ENCODE measurements around the gene MDM4. TPM values are rescaled to one million over a fixed set of nuclear protein-coding genes. Genes with fewer than 3 reads are reported as not detected.

The MDM4 gene
- total RNA-seq, 1 donor from 2014 or later = 41.1 TPM

DNA sequence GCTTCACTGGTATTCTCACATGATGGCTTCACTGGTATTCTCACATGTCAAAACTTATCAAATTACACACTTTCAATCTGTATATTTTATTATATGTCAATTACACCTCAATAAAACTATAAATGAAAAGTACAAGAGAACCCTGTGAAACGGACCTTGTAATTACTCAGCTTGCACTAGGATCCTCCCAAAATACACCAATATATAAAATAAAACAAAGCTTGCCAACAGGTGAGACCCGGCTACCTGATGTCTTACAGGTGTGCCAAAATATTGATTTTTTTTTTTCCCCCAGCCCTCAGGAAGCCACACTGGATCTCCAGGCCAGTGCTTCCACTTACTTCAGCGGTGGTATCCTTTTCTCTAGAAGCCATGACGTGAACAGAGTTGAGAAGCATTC is 44.5 kb upstream of the MDM4 start:
- no peak overlapping the region for H3K4me3 ChIP-seq (ENCODE audit: insufficient read depth, low read depth, low read length)
- no peaks in the 10 kb centered on the region for H3K79me2 ChIP-seq (ENCODE audit: insufficient read depth, low read length)
- H3K27ac ChIP-seq (ENCODE audit: low read depth, low read length) = no peak overlapping the region
- peaks cover 24% of the 10 kb centered on the region for H3K36me3 Mint-ChIP-seq (ENCODE audit: low read depth, unreplicated experiment)
- H3K4me3 Mint-ChIP-seq (ENCODE audit: unreplicated experiment) = no peak overlapping the region
- no peak for DNase-seq (ENCODE audit: low read depth)
- no peaks in the 10 kb centered on the region for H3K9me3 Mint-ChIP-seq (ENCODE audit: unreplicated experiment)
- H3K27me3 ChIP-seq (ENCODE audit: insufficient read depth, low read length) = peaks cover 4% of the 10 kb centered on the region
- H3K36me3 ChIP-seq (ENCODE audit: insufficient read depth, low read length) = no peaks in the 10 kb centered on the region
- no peak overlapping the region for H3K4me2 ChIP-seq (ENCODE audit: low read length)
- H3K27ac Mint-ChIP-seq (ENCODE audit: unreplicated experiment) = no peak overlapping the region
- no peak for FAIRE-seq
- peaks cover 9% of the 10 kb centered on the region for H4K20me1 ChIP-seq (ENCODE audit: insufficient read depth, low read length)
- TF ChIP-seq EZH2 (IDR thresholded peaks at IDR 0.05; ENCODE audit: insufficient read depth, low read length) = no peak
- TF ChIP-seq CTCF (IDR thresholded peaks at IDR 0.05; ENCODE audit: insufficient read depth, low read depth, low read length) = no peak
- peaks cover 36% of the 10 kb centered on the region for H3K4me1 Mint-ChIP-seq (ENCODE audit: low read depth, unreplicated experiment)
- H3K4me1 ChIP-seq (ENCODE audit: insufficient read depth, low read length) = no peaks in the 10 kb centered on the region
- H3K9ac ChIP-seq (ENCODE audit: low read length) = no peak overlapping the region
- no peak overlapping the region for H2AFZ ChIP-seq (ENCODE audit: low read depth, low read length)
- no peaks in the 10 kb centered on the region for H3K9me3 ChIP-seq (ENCODE audit: insufficient read depth, low read depth, low read length)
- H3K27me3 Mint-ChIP-seq (ENCODE audit: low read depth, unreplicated experiment) = peaks cover 1% of the 10 kb centered on the region

- Histone ChIP-seq H3K9ac (ENCODE audit: low read length) (no peak overlapping the region), H3K79me2 (ENCODE audit: insufficient read depth, low read length) (no peaks in the 10 kb centered on the region), H3K4me3 (ENCODE audit: insufficient read depth, low read depth, low read length) (no peak overlapping the region), H4K20me1 (ENCODE audit: insufficient read depth, low read length) (peaks cover 11% of the 10 kb centered on the region), H3K4me1 (ENCODE audit: insufficient read depth, low read length) (peaks cover 5% of the 10 kb centered on the region), H3K27me3 (ENCODE audit: insufficient read depth, low read length) (peaks cover 4% of the 10 kb centered on the region), H3K9me3 (ENCODE audit: insufficient read depth, low read depth, low read length) (no peaks in the 10 kb centered on the region), H3K36me3 (ENCODE audit: insufficient read depth, low read length) (no peaks in the 10 kb centered on the region), H3K4me2 (ENCODE audit: low read length) (no peak overlapping the region), H3K27ac (ENCODE audit: low read depth, low read length) (no peak overlapping the region), H2AFZ (ENCODE audit: low read depth, low read length) (no peak overlapping the region)
- Mint-ChIP-seq H3K4me3 (ENCODE audit: unreplicated experiment) (no peak overlapping the region), H3K27ac (ENCODE audit: unreplicated experiment) (no peak overlapping the region), H3K4me1 (ENCODE audit: low read depth, unreplicated experiment) (peaks cover 39% of the 10 kb centered on the region), H3K27me3 (ENCODE audit: low read depth, unreplicated experiment) (peaks cover 1% of the 10 kb centered on the region), H3K36me3 (ENCODE audit: low read depth, unreplicated experiment) (peaks cover 26% of the 10 kb centered on the region), H3K9me3 (ENCODE audit: unreplicated experiment) (no peaks in the 10 kb centered on the region)
- FAIRE-seq = no peak
- TF ChIP-seq CTCF (IDR thresholded peaks at IDR 0.05; ENCODE audit: insufficient read depth, low read depth, low read length) = no peak
- DNase-seq (ENCODE audit: low read depth) = no peak
Observed at GRCh38 chr1:204472660-204473059, 43.5 kb upstream of the MDM4 start.

GRCh38 chr1:204473400-204473965 is 42.7 kb upstream of the MDM4 start:
- H3K36me3 Mint-ChIP-seq (ENCODE audit: low read depth, unreplicated experiment) = peaks cover 22% of the 10 kb centered on the region
- Histone ChIP-seq H3K4me2 (ENCODE audit: low read length) (no peak overlapping the region), H3K36me3 (ENCODE audit: insufficient read depth, low read length) (no peaks in the 10 kb centered on the region), H3K9me3 (ENCODE audit: insufficient read depth, low read depth, low read length) (no peaks in the 10 kb centered on the region), H3K9ac (ENCODE audit: low read length) (no peak overlapping the region), H4K20me1 (ENCODE audit: insufficient read depth, low read length) (peaks cover 20% of the 10 kb centered on the region), H3K27ac (ENCODE audit: low read depth, low read length) (no peak overlapping the region), H3K27me3 (ENCODE audit: insufficient read depth, low read length) (peaks cover 8% of the 10 kb centered on the region), H3K4me3 (ENCODE audit: insufficient read depth, low read depth, low read length) (no peak overlapping the region), H3K4me1 (ENCODE audit: insufficient read depth, low read length) (peaks cover 6% of the 10 kb centered on the region), H2AFZ (ENCODE audit: low read depth, low read length) (no peak overlapping the region), H3K79me2 (ENCODE audit: insufficient read depth, low read length) (no peaks in the 10 kb centered on the region)
- H3K27ac Mint-ChIP-seq (ENCODE audit: unreplicated experiment) = no peak overlapping the region
- peaks cover 1% of the 10 kb centered on the region for H3K27me3 Mint-ChIP-seq (ENCODE audit: low read depth, unreplicated experiment)
- FAIRE-seq (no peak), DNase-seq (ENCODE audit: low read depth) (no peak)
- H3K4me3 Mint-ChIP-seq (ENCODE audit: unreplicated experiment) = no peak overlapping the region
- no peak for TF ChIP-seq CTCF (IDR thresholded peaks at IDR 0.05; ENCODE audit: insufficient read depth, low read depth, low read length)
- TF ChIP-seq EZH2 (IDR thresholded peaks at IDR 0.05; ENCODE audit: insufficient read depth, low read length) = no peak
- no peaks in the 10 kb centered on the region for H3K9me3 Mint-ChIP-seq (ENCODE audit: unreplicated experiment)
- H3K4me1 Mint-ChIP-seq (ENCODE audit: low read depth, unreplicated experiment) = peaks cover 43% of the 10 kb centered on the region
